ENCODE data around the gene ZNF236.

ZNF236 gene

DNA sequence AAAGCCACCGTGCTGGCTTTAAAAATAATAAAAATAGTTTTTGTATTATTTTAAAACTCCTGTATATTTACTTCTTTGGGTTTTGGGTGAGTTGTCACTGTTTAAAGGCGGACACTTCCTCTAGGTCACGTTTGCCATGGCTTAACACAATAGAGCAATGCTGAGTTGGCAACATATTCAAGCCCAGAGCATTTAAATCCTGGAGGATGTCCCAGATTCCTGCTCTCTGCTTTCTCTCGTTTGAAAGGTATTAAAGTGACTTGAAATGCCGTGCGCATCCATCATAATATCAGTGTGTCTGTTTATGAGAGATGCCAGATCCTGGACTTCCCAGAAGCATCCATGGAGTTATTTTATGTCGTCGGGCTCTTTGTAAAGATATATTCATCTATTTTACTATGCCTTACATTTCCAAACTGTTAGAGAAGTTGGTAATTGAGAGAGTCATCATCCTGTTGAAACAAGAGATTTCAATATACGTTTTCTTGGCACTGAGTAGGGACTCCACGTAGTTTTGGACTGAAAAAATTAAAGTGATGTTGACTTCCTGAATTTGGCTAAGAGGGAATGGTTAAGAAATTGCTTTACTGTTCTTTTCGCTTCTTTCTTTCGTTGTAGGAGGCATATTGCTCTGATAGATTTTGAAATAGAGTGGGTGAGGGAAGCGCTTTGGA lies 150.6 kb downstream of the ZNF236 start:
- no peak for DNase-seq (ENCODE audit: low read depth in 2 of 2)

DNA sequence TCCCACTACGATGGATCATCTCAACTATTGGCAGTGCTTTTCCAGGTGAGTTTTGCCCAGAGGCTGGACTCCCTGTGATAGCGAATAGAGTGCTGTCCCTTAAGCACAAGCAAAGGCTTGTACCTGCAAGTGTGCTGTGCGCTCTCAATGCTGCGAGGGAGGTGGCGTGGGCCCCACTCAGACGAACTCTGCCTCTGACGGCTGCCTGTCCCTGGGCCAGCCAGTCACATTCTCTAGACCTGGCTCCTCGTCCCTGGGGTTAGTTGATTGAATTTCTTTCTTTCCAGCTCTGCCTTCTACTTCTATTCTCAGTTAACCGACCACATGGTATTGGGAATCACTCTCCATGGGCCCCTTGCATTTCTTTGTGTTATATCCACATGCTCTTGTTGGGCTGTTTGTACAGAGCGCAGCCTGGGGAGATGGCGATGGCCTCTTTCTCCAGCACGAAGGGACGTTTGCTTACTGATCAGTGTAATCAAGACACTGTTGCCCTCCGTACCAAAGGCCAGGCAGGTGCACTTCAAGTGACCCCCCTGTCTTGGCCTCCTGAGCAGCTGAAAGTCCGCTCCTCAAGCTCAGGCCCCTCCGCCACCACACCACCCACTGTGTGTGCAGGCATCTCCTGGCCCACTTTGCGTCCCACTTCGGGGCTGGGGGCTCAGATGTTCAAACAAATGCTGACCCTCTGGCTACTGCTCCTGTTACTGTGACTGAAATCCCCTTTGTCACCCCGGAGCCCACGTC lies 151.3 kb downstream of the ZNF236 start:
- DNase-seq (ENCODE audit: low read depth in 2 of 2): no peak

DNA sequence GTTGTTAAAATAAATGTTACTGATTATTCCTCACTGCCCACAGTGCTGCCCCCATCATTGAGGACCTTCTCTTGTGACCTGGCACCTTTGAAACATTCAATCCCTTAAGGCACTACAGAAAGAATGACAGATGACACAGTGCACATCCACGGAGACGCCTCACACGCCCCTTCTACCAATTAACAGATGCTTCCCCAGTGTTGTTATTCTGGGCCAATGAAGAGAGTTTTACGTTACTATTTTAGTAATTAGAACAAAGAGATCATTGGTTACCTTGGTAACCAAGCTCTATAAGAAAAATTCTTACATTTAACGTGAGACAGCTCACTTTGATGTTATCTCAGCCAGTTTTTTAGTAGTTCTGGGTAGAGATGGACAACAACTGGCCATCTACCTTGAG lies 152.0 kb downstream of the ZNF236 start:
- DNase-seq (ENCODE audit: low read depth in 2 of 2): no peak

DNA sequence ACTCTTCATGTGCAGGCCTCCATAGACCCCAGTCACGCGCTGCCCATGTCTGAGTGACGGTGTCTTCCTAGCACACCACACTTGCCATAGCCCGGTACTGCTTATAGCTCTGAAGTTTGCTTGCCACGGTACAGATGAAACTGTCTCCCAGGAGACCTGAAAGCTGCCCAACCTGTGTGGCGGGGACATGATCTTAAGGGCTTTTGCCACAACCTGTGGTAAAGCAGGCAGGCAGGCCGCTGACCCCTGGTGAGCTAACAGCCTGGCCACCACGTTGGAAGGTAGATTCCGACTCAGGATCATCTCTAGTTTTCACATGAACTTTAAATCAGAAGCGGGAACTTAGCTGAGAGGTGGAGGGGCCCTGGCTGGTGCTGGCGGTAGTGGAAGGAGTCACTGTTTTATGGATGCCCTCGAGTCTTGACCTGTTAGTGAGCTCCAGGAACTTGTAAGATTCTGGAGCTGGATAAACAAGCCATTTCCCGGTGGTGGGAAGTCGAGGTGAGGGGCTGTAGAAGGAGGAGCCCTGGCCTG lies 153.3 kb downstream of the ZNF236 start:
- DNase-seq (ENCODE audit: low read depth in 2 of 2): no peak

DNA sequence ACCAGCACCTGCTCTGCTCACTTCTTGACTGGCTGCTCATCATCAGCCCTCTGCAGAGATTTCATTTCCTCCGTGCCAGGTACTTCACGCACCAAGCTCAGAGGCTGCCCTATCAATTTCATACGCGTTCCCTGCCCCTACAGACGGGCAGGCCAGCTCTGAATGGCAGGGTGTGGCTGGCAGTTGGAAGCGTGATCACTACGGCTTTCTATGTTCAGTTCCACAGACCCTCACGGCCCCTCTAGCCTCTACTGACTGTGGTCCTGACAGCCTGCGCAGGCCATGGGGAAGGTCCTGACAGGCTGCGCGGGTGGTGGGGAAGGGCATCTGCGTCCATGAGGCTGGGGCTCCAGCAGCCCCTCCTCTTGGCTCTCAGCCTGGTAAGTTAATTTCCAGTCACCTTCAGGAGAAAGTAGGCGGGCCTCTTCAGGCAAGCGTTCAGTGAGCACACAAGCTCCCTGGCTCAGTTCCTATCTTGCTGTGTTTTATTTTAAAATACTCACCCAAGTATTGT lies 154.8 kb downstream of the ZNF236 start:
- DNase-seq (ENCODE audit: low read depth in 2 of 2): no peak

DNA sequence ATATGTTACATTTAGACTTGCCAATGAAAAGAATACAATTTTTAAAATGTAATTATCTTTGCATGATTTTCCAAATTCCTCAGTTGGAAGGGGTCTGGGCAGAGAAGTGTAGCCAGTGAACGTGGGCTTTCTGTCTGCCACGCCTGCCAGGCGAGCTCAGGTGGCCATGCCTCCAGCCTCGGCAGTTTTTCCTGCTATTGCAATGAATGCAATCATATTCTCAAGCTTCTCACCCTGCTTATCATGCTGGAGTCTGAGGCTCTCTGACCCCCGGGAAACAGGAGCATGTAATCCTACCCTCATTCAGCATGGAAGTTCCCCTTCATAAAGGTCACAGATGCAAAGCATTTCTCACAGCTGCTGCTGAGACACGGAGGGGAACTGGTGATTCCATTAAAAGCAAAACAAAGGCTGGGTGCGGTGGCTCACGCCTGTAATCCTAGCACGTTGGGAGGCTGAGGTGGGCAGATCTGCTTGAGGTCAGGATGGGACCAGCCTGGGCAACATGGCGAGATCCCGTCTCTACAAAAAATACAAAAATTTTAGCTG lies 155.4 kb downstream of the ZNF236 start:
- DNase-seq (ENCODE audit: low read depth in 2 of 2): no peak

DNA sequence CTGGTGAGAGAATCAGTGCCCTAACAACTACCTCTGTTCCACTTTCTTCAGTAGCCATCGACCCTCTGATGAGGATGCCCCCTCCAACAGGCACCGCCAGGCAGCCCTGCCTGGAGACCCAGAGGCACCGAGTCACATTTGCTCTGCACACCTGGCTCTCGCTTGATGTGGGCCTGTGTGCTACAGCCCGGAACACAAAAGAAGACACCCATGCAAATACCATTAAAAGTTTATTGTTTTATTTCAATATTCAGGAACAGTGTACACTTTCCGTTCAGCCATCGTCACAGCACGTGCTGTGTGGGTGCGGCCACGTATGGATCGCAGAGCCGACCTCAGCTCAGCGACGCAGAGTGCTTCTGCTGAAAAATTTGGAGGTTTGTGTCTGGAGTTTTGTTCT lies 156.3 kb downstream of the ZNF236 start:
- no peak for DNase-seq (ENCODE audit: low read depth in 2 of 2)

DNA sequence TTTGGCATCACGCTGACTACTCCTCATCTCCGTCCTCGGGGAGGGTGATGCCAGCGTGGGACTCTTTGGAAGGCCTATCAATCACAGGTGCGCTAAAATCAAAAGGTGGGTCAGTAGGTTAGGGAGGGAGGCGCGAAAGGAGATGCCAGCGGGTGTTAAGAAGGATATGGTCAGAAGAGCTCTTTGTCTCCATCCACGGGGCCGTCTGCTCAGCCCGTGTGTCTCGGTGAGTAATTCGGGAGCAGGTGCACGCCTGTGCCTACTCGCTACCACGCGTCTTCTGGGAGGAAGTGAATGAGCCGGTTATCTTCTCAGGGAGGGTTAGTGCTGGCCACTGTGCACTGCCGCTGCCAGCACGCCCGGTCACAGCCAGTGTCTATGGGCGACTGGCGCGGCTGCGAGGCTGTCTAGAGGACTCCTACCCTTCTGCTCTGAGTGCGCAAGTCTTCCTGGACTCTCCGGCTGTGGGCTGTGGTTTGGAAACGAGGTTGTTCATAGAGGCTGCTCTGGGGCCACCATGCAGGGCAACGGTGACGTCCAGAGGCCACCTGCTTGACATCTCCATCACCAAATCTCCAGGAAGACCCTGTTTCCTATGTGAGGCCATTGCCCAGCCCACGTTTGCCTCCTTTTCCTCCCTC lies 156.9 kb downstream of the ZNF236 start:
- DNase-seq (ENCODE audit: low read depth in 2 of 2): no peak

DNA sequence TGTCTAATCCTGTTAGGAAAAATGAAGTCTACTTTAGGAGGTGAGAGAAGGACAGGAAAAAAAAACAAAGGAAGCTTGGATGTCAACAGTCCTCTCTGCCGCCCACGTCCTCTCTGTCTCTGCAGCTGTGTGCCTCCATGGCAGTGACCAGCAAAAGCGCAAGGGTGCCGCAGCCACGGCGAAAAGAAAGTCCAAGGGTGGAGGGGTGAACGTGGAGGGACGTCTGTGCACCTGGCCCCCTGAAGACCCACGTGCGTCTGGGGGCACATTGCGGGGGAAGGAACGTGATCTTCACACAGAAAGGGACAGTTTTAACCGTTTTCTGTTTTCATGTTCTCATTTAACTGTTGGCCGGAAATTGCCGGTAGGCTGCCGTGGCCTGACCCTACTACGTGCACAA lies 157.5 kb downstream of the ZNF236 start:
- no peak for DNase-seq (ENCODE audit: low read depth in 2 of 2)

DNA sequence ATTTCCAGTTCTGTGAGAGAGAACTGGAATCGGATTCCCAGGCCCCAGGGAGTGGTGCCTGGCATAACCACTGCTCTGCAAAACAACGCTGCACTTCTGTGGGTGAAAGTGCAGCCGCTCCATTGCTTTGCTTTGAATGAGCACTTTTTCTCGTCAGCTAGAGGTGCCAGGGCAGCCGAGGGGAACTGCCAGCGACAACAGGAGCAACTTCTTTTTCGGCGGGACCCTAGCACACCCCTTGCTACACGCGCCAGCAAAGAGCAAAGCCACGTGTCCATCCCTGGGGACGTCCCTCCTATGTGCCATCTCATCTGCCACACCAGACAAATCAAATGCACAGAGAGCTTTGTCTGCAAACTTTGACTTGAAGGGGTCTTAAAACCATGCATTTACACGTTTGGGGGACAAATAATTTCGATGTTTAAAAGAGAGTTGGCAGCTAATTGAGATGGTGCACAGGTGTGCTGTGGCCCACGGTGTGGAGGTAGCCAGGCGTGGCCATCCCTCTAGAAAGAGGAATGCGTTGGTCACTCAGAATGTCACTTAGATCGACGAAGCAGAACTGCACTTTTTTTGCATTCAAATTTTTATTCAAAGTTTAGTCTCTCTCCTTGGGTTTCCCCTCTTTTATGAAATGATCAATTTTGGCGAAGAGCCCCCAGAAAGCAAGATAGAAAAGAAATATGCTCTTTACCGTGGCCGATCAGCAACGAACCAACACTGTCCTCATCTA lies 158.5 kb downstream of the ZNF236 start:
- no peak for DNase-seq (ENCODE audit: low read depth in 2 of 2)

DNA sequence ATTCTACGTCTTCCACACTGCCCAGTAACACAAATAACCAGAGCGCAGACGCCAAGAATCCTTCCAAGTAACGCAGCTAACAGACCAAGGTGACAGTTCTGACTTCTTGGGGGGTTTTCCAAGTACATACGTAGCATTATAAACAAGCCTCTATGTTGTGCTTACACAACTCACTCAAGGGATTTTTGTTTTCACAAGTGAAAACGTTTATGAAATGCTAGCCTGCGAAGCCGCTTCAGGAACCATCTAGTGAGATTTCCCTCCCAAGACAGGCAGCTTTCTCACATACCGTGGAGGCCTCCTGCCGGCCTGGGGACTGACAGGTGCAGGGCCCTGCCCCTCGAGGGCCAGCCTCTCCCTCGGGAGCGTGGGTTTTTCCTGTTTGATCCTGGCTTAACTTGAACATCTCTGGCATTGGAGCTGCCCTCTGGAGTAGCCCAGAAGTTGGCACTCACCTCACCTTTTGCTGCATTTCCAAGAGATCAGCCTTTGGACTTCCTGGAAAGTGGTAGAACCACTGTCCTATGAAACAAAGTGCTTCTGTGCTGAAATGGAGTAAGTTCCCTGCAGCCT lies 159.1 kb downstream of the ZNF236 start:
- DNase-seq (ENCODE audit: low read depth in 2 of 2): no peak

DNA sequence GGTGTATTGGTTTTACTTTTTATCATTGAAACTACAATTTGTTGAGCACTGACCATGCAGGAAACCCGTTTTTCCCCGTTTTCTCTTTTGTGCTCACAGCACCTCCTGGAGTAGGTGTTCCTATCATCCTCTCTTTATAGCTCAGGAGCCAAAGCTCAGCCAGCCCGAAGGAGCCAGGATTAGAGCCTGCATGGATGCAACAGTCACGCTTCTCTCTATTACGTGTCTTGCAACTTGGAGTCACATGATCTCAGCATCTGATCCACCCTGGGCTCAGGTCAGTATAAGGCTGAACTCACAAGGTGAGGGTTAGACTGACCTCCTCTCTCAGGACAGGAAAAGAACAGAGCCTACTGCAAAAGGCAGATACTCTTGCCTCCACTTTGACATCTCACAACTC lies 159.7 kb downstream of the ZNF236 start:
- no peak for DNase-seq (ENCODE audit: low read depth in 2 of 2)

DNA sequence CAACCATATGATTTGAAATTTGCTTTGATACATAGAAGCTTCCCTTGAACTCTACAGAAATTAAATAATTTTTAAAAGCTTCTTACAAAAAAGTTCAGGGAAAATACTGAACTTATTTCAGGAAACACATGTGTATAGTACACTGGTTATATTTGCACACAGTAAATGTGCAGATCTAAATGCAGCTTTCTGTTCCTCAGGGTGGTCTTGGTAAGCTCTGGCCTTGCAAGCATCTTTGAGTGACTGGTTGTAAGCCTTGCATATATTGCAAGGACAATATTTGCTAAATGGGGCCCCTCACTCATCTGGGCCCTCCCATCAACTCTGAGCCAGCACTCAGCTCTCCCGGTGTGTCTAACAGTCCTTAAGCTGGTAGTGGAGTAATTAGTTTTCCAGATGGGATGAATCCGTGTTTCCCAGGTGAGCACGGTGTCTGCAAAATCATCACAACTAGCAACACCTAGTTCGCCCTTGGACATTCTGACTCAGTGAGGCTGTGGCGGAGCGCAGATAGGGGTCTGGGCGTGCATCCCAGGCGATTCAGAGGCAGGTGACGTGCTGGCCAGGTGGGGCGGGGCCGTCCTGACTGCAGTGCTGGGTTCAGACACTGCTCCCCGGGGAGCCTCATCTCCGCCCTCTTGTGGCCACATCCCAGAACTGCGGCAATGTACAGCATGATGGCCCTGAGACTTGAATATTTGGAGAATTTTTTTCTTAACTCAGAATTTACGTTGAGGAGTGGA lies 160.7 kb downstream of the ZNF236 start:
- DNase-seq (ENCODE audit: low read depth in 2 of 2): peak; percentile 67 to 68

DNA sequence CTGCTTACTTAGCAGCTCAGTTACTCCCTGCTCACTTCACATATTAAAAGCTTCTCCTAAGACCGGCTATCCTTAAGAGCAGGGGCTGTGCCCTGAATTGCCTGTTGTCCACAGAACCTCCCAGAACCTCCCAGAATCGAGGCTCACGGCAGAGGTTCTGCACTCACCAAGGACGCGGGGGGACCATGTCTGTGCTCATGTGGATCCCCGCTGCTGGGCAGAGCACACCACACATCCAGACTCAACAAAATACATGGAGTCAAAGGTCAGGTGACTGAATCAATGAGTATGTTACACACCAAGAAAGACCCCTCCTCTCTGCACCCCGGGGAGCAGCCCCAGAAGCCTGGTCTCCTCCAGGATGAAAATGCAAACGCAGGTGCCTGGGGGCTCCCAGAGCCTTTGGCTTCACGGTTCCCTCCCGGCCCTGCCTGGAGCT lies 161.3 kb downstream of the ZNF236 start:
- DNase-seq (ENCODE audit: low read depth in 2 of 2): no peak

DNA sequence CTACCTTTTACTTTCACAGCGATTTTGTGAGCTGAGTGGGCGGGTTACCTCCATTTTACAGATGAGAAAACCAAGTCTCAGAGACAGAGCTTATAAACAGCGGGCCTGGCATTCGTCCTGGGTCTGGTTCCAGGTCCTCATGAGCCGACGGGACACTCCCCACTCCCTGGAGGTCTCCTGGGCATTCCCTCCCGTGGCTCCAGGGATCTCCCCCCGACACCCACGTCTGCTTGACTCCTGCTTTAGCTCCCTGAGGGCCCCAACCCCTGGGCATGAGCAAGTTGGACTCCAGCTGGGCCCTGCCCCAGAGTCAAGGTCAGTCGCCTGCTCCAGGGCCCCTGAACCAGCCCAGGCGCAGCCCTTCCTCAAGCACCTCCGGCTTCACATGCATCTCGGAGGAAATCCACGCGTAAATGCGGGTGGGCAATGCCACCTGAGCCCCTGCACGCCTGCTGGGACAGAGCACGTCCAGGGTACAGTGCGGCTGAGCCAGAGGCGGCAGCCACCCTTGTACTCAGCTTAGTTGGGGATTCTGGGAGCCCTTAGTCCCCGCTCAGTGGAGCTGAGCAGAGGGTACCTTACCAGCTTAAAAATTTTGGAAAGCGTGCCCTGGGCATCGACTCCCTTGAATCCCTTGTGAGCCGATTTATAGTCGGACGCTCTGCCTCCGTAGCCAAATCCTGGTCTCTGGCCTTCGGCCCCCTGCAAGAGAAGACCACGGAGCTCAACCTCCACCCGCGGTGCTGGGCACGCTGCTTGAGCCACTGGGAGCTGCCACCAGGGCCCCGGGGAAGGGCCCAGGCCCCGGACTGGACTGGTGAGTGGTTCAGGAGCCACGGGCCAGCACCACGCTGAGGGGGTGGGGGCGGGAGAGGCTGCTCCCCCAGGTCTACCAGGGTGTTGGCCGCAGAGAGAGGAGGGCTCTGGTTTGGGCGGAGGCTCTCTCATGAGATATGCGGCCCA lies 162.1 kb downstream of the ZNF236 start:
- no peak for DNase-seq (ENCODE audit: low read depth in 2 of 2)

DNA sequence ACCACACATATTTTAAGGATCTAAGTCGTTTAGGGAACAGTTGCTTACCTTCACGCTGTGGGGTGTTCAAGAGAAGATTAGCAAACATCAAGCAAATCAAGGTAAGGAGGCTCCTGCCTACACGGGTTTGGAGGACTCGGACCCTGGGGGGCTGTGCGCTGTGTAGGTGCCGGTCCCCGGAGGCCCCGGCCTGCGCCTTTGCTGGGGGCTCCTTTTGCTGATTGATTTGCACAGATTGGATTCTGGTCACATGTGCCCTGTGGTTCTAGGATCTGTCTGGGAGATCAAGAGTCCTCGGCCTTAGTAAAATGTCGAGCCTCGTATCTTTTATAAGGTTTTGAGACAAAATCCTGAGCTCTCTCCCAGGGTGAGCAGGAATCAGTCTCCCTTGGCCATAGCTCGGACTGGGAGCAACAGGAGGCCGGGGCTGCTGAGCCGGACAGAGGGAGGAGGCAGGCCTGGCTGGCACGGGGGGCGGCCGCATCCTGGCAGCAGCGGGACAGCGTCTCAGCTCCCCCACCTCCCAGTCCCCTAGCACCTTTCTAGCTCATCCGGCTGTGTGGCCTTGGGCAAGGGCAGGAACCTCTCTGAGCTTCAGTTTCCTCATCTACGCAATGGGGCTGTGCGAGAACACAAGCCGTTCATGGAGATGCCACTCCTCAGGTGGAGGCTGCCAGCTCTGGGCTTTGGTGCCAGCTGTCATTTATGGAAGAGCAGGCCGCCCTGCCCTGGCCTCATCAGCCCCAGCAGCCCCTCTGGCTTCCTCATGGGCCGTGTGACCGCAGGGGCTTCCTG lies 163.0 kb downstream of the ZNF236 start:
- no peak for DNase-seq (ENCODE audit: low read depth in 2 of 2)

DNA sequence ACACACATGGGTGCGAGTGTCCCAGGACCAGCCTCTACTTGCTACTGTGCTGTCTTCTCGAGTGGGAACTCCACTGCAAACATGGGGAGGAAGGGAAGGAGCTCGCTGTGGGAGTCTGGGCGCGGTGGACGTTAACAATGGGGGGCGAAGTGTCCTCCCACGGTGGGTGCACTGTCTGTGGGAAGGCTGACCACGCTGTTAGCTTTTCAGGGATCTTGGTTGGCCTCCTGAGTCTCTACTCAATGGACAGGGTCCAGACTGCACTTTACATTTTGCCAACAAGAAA lies 163.5 kb downstream of the ZNF236 start:
- DNase-seq (ENCODE audit: low read depth in 2 of 2): no peak

DNA sequence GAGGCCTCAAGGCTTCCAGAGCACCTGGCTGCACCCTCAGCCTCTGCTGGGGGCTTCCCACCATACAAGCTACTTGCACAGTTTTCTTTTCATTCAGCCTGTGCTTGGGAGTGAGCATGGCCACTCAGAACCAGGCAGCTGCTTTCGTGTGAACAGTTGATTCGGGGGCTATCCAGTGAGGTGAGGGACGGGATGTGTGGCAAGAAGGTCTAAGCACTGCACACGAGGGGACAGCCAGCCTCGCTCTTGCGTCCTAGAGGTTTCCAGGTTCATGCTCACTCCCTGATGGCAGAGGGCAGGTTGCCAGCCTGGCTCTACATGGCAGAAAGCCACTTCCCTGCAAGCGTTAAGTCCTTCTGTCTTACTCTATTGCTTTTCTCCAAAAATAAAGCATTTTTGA lies 164.0 kb downstream of the ZNF236 start:
- no peak for DNase-seq (ENCODE audit: low read depth in 2 of 2)
